T follicular helper cell (primary cell): Measurements from ENCODE around the gene PACS2.
A peak's percentile ranks its signal among the peaks of the same experiment; 100 is the strongest.
"Not testable (repeated sequence)": the region's sequence is repeated elsewhere in the genome, so short reads cannot be mapped to it uniquely, and the experiment has no call there.

ENCODE experiments used
- DNase-seq: peaks from one replicate; pipeline ENCODE4 v3.0.0-alpha.2; 2020; ENCODE audit warnings: low read depth

Gene PACS2

GRCh38 chr14:105348945-105349699 lies 34.6 kb downstream of the PACS2 start:
- no peak for DNase-seq

DNA sequence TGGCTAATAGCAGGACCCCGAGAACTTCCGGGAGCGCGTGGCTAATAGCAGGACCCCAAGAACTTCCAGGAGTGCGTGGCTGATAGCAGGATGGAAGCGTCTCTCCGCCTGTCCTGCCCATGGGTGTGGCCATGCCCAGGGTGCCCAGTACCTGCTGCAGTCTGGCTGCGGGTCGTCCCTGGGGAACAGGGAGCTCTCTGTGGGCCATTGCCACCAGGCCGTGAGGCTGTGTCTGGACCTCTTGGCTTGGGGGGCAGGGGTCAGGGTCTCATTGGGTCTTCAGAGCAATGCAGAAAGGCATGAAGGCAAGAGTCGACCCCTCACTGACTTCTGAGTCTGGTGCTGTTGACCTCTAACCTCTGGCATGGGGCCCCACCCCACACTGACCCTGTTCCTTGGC lies 35.4 kb downstream of the PACS2 start:
- DNase-seq, result no peak

DNA sequence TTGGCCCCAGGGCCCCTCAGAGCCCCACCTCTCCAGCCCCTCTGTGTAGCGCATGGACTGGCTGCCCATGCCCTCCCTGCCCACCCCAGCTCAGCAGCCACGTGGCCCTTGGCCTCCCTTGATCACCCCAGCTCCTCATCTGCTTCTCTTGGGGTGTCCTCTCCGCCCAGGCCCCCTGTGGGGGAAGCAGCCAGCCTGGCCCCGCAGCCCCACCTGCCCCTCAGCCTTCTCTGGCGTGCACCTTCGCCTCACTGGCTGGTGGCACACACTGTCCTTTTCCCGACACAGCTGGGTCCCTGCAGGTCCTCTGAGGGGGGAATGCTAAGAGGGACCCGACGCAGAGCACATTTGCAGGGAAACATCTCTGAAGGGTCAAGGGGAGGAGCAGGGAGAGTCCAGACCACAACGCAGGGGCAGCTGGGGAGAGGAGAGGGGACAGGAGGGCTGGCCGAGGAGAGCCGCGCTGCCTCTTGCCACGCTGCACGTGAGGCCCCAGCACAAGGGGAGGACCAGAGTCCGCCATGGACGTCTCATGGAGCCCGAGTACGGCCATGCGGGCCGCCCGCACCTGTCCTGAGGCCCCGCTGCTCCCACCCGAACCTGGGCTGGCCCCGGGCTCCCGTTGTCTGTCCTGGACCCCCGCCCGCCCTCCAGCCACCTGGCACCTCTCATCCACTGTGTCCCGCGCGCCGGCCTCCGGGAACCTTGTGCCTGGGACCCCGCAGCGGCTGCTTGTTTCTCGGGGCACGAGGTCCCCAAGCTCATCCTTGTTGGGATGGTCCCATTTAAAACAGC lies 36.1 kb downstream of the PACS2 start:
- DNase-seq, result no peak

DNA sequence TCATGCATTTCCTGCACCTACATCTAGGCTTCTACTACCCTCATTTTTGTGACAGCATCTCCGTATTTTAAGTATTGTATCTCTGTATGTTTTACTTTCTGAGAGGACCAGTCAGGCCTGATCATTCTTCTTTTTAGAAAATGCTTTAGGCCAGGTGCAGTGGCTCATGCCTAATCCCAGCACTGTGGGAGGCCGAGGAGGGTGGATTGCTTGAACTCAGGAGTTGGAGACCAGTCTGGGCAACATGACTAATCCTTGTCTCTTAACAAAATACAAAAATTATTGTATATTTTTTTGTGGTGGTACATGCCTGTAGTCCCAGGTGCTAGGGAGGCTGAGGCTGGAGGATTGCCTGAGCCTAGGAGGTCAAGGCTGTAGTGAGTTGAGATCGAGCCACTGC lies 36.9 kb downstream of the PACS2 start:
- DNase-seq, result no peak

- peak; percentile 81 for DNase-seq
Measured at GRCh38 chr14:105351920-105352851, 37.6 kb downstream of the PACS2 start.

DNA sequence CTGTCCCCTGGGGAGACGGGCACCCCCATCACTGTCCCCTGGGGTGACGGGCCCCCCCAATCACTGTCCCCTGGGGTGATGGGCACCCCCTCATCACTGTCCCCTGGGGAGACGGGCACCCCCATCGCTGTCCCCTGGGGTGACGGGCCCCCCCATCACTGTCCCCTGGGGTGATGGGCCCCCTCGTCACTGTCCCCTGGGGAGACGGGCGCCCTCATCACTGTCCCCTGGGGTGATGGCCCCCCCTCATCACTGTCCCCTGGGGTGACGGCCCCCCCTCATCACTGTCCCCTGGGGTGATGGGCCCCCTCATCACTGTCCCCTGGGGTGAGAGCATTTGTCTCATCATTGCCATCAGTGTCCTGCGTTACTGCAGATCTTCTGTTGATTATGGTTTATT lies 38.6 kb downstream of the PACS2 start:
- no peak for DNase-seq

GRCh38 chr14:105354541-105354940 lies 40.0 kb downstream of the PACS2 start:
- no peak for DNase-seq

DNA sequence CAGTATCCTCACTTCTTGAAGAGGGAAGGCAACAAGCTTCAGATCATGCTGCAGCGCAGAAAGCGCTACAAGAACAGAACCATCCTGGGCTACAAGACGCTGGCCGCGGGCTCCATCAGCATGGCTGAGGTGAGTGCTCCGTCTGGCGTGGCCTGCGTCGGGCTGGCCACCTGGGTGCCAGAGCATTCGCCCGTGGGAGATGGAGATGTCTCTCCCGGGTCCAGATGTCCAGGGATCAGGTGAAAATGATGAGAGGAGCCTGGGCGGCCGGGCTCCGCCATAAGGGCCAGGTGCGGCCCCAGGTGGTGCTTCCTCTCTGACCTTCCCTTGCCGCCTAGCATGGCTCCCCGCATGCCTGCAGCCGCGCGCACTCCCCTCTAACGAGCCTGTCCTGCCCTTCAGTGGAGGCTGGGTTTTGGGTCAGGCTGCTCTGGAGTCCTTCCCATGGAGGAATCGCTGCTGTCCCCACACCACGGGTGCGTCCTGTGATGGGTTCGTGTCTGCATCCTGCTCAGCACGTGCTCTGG lies 40.6 kb downstream of the PACS2 start:
- no peak for DNase-seq

GRCh38 chr14:105355850-105356604 lies 41.5 kb downstream of the PACS2 start:
- no peak for DNase-seq

DNA sequence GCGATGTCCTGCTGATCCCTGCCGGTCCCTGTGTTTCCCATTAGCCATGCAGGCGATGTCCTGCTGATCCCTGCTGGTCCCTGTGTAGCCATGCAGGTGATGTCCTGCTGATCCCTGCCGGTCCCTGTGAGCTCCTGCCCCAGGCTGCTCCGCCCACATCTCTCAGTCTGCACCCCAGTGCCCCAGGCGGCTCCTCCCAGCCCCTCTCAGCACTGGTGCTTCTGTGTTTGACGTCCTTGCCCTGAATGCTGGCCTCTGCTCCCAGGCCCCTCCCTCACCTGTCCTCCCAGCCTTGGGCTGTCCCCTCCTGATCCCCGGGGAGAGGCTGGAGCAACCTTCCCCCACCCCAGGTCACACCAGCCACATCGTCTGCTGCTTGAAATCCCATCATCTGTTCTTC lies 42.4 kb downstream of the PACS2 start:
- no peak for DNase-seq

- no peak for DNase-seq
Measured at GRCh38 chr14:105357626-105358025, 43.1 kb downstream of the PACS2 start.

DNA sequence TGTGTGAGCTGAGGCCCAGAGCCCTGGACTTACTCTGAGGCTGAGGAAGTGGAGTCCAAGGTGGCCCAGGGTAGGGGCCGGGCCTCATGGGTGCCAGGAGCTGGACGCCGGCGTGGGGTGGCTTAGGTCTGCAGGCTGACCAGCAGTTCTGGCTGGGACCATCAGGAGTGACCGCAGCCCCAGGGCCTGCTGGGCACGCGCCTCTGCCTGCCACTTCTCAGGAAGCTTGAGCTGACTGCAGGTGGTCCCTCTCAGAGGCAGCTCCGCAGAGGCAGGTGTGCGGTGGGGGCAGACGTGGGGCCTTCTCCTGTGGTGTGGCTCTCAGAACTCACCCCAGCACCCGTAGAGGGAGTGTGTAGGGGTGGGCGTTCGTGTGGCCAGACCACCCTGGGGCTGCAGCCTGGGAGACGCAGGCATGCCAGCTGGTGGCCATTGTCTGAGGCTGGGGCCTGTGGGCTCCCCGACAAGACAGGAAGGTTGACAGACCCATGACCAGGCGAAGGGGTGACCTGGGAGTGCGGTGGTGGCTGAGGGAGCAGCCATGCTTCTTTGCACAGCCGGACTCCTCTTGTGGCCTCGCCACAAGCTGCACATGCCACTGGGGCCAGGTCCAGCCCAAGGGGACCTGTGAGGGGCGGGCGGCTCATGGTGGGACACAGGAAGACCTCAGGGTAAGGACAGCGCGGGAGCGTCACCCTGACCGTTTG lies 43.7 kb downstream of the PACS2 start:
- no peak for DNase-seq

DNA sequence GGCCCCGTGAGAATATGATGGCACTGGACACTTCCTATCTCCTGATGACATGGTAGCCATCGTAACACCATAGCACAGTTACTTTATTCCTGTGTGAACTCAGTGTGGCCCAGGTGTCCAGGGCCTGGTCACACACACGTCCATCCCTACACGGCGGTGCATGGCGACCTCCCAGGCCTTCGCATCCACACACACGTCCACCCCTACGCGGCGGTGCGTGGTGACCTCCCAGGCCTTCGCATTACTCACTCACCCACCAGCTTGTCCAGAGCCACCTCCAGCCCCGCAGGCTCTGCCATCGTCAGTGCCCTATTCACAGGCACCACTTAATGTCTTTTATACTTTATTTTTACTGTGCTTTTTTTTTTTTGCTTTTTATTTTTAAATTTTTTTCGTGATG lies 44.4 kb downstream of the PACS2 start:
- no peak for DNase-seq

DNA sequence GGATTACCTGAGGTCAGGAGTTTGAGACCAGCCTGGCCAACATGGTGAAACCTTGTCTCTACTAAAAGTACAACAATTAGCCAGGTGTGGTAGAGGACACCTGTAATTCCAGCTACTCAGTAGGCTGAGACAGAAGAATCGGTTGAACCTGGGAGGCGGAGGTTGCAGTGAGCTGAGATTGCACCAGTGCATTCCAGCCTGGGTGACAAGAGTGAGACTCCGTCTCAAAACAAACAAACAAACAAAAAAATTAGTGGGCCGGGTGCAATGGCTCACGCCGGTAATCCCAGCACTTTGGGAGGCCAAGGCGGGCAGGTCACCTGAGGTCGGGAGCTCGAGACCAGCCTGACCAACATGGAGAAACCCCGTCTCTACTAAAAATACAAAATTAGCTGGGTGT lies 46.9 kb downstream of the PACS2 start:
- not testable (repeated sequence) for DNase-seq

- peak; percentile 20 for DNase-seq
Measured at GRCh38 chr14:105363847-105364708, 49.5 kb downstream of the PACS2 start.

DNA sequence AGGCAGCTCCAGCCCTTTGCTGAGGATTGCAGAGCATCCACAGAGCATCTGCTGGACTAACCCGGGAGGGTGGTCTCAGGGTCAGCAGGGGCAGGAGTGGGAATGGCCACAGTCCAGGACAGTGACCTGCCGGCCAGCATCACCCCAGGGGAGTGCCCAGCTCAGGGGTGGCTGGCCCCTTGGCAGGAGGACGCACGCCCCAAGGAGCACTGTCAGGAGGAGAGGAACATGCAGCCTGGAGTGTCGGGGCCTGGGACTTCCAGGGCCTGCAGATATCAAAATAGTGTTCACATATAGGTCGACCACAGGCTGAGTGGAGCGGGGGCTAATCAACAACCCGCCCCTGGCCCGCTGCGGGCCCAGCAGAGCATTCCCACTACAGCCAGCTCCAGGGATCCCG lies 50.6 kb downstream of the PACS2 start:
- no peak for DNase-seq

GRCh38 chr14:105365681-105366080 lies 51.1 kb downstream of the PACS2 start:
- DNase-seq, result no peak

DNA sequence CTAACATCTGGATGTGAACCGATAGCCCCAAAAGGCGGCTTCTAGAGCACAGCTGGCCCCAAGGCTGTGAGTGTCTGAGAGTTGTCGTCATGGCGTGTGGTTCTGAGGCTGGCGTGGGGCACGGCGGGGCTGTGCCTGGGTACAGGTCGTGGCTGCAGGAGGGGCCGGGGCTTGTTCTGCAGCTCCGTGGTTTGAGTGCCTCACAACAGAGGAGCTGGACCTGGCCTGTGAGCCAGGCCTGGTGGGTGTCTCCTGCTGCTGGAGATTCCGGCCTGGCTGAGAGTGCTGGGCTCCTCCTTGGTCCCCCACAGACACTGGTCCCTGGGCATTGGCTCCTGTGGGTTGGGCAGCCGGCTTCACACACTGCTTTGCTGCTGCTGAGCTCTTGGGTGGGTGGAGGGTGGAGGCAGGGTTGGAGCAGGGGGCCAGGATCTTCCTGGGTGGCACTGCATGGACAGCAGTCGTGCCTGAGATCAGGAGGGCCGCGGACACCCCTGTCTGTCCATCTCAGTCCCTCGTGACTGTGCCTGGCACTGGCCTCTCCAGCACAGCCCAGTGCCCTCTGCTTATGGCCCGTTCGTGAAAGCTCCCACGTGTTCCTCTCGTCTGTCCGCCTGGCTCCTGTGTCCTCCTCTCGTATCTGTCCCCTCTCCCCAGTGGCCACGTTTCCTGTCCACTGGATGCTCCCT lies 52.0 kb downstream of the PACS2 start:
- DNase-seq, result no peak
